Measurements from ENCODE around the gene CPHXL2.

The CPHXL2 gene

DNA sequence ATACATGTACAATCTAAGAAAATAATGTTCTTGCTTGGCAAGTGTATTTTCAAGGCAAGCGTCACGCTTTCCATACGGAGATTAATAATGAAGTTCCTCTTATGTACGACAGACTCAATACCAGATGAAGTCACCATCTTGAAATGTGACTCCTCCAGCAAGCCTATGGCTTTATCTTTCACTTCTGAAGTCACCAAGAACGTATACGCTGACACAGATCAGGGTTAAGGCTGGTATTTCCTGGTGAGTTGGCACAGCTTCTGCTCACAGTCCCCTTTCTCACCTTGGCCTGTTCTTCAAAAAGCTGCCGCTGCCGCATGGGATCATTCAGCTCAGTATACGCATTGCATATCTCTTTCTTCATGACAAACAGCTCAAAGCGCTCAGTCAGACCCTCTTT is 47.7 kb downstream of the CPHXL2 start:
- Histone ChIP-seq H3K36me3 (ENCODE audit: insufficient read depth, low read length) (peaks cover 85% of the 10 kb centered on the region), H3K4me1 (ENCODE audit: insufficient read depth, low read length) (no peaks in the 10 kb centered on the region), H2AFZ (ENCODE audit: low read depth, low read length) (no peak overlapping the region), H3K4me3 (ENCODE audit: low read length) (no peak overlapping the region), H3K27me3 (ENCODE audit: insufficient read depth, low read length) (no peaks in the 10 kb centered on the region), H3K9me3 (ENCODE audit: low read length) (no peaks in the 10 kb centered on the region)

- no peak overlapping the region for H3K4me3 ChIP-seq (ENCODE audit: low read length)
- no peaks in the 10 kb centered on the region for H3K27me3 ChIP-seq (ENCODE audit: insufficient read depth, low read length)
- H3K36me3 ChIP-seq (ENCODE audit: insufficient read depth, low read length), result peaks cover 78% of the 10 kb centered on the region
- H3K4me1 ChIP-seq (ENCODE audit: insufficient read depth, low read length), result no peaks in the 10 kb centered on the region
- no peaks in the 10 kb centered on the region for H3K9me3 ChIP-seq (ENCODE audit: low read length)
- no peak overlapping the region for H2AFZ ChIP-seq (ENCODE audit: low read depth, low read length)
These were observed 48.5 kb downstream of the CPHXL2 start for GRCh38 chr16:75628351-75628750.

DNA sequence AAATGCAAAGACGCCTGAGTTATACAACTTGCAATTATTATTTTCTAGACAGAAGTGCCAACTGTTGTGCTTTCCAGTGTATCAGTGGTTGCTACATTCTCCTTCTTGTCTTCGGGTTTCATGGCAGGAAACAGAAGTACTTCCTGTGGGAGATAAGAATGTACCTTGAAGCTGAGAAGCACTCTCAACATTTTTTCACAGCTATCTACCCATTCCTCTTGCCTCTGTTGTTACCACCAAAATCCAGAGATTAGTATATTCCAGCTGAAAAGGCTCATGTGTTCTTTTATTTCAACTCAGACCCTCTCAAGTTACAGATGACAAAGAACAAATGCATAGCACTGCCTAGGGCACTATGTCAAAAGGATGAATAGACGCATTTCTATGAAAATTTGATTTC is 49.0 kb downstream of the CPHXL2 start:
- Histone ChIP-seq H2AFZ (ENCODE audit: low read depth, low read length) (no peak overlapping the region), H3K27me3 (ENCODE audit: insufficient read depth, low read length) (no peaks in the 10 kb centered on the region), H3K4me1 (ENCODE audit: insufficient read depth, low read length) (no peaks in the 10 kb centered on the region), H3K9me3 (ENCODE audit: low read length) (no peaks in the 10 kb centered on the region), H3K4me3 (ENCODE audit: low read length) (no peak overlapping the region), H3K36me3 (ENCODE audit: insufficient read depth, low read length) (peaks cover 74% of the 10 kb centered on the region)

- Histone ChIP-seq H3K9me3 (ENCODE audit: low read length) (no peaks in the 10 kb centered on the region), H3K27me3 (ENCODE audit: insufficient read depth, low read length) (no peaks in the 10 kb centered on the region), H2AFZ (ENCODE audit: low read depth, low read length) (no peak overlapping the region), H3K4me1 (ENCODE audit: insufficient read depth, low read length) (peaks cover 7% of the 10 kb centered on the region), H3K4me3 (ENCODE audit: low read length) (no peak overlapping the region), H3K36me3 (ENCODE audit: insufficient read depth, low read length) (peaks cover 65% of the 10 kb centered on the region)
These were observed 50.0 kb downstream of the CPHXL2 start for GRCh38 chr16:75626806-75627205.

GRCh38 chr16:75624921-75625334 is 51.9 kb downstream of the CPHXL2 start:
- Histone ChIP-seq H3K27me3 (ENCODE audit: insufficient read depth, low read length) (no peaks in the 10 kb centered on the region), H3K36me3 (ENCODE audit: insufficient read depth, low read length) (peaks cover 56% of the 10 kb centered on the region), H2AFZ (ENCODE audit: low read depth, low read length) (no peak overlapping the region), H3K9me3 (ENCODE audit: low read length) (no peaks in the 10 kb centered on the region), H3K4me1 (ENCODE audit: insufficient read depth, low read length) (peaks cover 7% of the 10 kb centered on the region), H3K4me3 (ENCODE audit: low read length) (no peak overlapping the region)

DNA sequence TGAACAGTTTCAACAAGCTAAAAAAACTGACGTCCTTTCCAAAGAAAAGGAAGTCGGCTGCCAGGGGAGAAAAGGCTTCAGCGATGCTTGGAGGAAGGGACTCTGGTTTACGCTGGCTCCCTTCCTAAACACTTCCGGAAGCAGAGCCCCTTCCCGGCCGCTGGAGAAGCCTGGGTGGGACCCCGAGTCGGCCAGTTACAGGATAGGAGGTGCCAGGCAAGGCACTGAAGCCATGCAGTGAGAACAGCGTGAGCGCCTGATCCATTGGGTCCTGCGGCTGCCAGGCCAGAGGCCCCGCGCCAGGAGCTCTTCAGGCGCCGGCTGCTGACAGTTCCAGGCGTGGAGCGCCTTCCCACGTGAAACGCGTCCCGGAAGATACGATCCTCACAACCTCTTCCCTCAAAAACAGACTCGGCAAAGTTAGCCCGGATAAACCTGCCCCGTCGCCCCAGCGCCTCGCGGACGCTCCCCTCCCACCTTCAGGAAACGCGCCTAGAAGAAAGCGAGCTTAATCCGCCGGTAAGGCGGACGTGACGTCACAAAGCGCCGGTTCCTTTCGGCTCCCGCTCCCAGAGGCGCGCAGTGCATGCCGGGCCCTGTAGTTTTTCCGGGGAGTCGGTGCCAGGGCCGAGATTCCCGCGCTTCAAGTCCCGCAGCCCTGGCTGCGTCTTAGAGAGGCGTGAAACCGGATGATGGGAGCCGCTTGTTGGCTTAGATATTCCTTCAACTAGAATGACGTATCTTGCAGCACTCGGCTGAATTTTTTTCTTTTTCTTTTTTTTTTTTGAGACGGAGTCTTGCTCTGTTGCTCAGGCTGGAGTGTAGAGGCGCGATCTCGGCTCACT is 53.8 kb downstream of the CPHXL2 start, which contains the start of gene ADAT1:
Gene ADAT1 (minus strand): TSS at position 521 of the 845 bp plus-strand sequence. CDS start 2,482 bp downstream, outside the sequence.
- peaks cover 7% of the 10 kb centered on the region for H3K4me1 ChIP-seq (ENCODE audit: insufficient read depth, low read length)
- H3K36me3 ChIP-seq (ENCODE audit: insufficient read depth, low read length), result peaks cover 52% of the 10 kb centered on the region
- H3K9me3 ChIP-seq (ENCODE audit: low read length), result no peaks in the 10 kb centered on the region
- peak within 1 kb of the TSS; percentile 87 for H3K4me3 ChIP-seq (ENCODE audit: low read length)
- H3K27me3 ChIP-seq (ENCODE audit: insufficient read depth, low read length), result no peaks in the 10 kb centered on the region
- H2AFZ ChIP-seq (ENCODE audit: low read depth, low read length), result peak within 1 kb of the TSS; percentile 49

GRCh38 chr16:75621170-75621477 is 55.7 kb downstream of the CPHXL2 start:
- Histone ChIP-seq H3K27me3 (ENCODE audit: insufficient read depth, low read length) (no peaks in the 10 kb centered on the region), H3K9me3 (ENCODE audit: low read length) (no peaks in the 10 kb centered on the region), H2AFZ (ENCODE audit: low read depth, low read length) (no peak overlapping the region), H3K4me1 (ENCODE audit: insufficient read depth, low read length) (peaks cover 7% of the 10 kb centered on the region), H3K36me3 (ENCODE audit: insufficient read depth, low read length) (peaks cover 50% of the 10 kb centered on the region), H3K4me3 (ENCODE audit: low read length) (no peak overlapping the region)

- H3K4me3 ChIP-seq (ENCODE audit: low read length), result no peak overlapping the region
- peaks cover 7% of the 10 kb centered on the region for H3K4me1 ChIP-seq (ENCODE audit: insufficient read depth, low read length)
- H3K27me3 ChIP-seq (ENCODE audit: insufficient read depth, low read length), result no peaks in the 10 kb centered on the region
- no peak overlapping the region for H2AFZ ChIP-seq (ENCODE audit: low read depth, low read length)
- H3K9me3 ChIP-seq (ENCODE audit: low read length), result no peaks in the 10 kb centered on the region
- peaks cover 49% of the 10 kb centered on the region for H3K36me3 ChIP-seq (ENCODE audit: insufficient read depth, low read length)
These were observed 56.3 kb downstream of the CPHXL2 start for GRCh38 chr16:75620326-75621169.

- Histone ChIP-seq H2AFZ (ENCODE audit: low read depth, low read length) (no peak overlapping the region), H3K27me3 (ENCODE audit: insufficient read depth, low read length) (no peaks in the 10 kb centered on the region), H3K4me1 (ENCODE audit: insufficient read depth, low read length) (peaks cover 7% of the 10 kb centered on the region), H3K36me3 (ENCODE audit: insufficient read depth, low read length) (peaks cover 56% of the 10 kb centered on the region), H3K9me3 (ENCODE audit: low read length) (no peaks in the 10 kb centered on the region), H3K4me3 (ENCODE audit: low read length) (no peak overlapping the region)
These were observed 58.0 kb downstream of the CPHXL2 start for GRCh38 chr16:75618780-75619179.

DNA sequence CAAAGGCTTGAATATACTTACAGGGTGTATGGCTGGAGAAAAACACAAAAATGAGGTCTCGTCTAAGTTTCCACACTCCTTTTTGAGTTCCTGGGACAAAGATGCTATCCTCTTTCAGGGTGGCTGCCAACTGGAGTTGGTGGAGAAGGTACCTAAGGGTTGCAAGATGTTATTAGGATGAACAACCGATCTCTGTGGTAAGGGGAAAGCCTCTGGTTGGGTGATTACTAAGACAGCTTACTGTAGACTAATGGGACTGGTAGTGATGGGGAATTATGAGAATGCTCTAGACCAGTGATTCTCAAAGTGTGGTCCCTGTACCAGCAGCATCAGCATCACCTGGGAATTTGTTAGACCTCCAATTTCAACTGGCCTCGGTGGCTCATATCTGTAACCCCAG is 59.7 kb downstream of the CPHXL2 start:
- Histone ChIP-seq H3K4me1 (ENCODE audit: insufficient read depth, low read length) (peaks cover 2% of the 10 kb centered on the region), H3K4me3 (ENCODE audit: low read length) (no peak overlapping the region), H2AFZ (ENCODE audit: low read depth, low read length) (no peak overlapping the region), H3K27me3 (ENCODE audit: insufficient read depth, low read length) (no peaks in the 10 kb centered on the region), H3K36me3 (ENCODE audit: insufficient read depth, low read length) (peaks cover 71% of the 10 kb centered on the region), H3K9me3 (ENCODE audit: low read length) (peaks cover 1% of the 10 kb centered on the region)

DNA sequence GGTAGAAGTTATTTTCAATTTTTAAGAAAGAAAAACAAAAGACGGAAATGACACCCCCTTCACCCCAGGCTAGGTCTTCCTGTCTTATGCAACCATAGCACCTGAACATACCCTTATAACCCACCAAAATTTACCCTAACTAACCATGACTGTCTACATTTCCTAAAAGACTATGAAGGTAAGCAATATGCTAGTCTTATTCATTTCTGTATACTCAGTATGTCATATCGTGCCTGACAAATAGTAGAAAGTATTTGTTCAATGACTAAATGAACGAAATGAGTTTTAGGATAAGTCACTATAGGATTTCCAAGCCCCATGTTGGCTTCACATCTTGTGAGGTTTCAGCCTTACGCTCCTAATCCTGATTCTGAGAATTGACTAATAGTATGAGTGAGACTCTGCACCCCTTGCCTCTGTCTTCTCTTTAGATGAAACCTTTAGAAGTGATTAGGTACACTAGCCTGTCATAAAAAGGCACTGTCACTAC is 60.2 kb downstream of the CPHXL2 start:
- Histone ChIP-seq H3K4me3 (ENCODE audit: low read length) (no peak overlapping the region), H3K36me3 (ENCODE audit: insufficient read depth, low read length) (peaks cover 75% of the 10 kb centered on the region), H3K27me3 (ENCODE audit: insufficient read depth, low read length) (no peaks in the 10 kb centered on the region), H2AFZ (ENCODE audit: low read depth, low read length) (no peak overlapping the region), H3K9me3 (ENCODE audit: low read length) (peaks cover 3% of the 10 kb centered on the region), H3K4me1 (ENCODE audit: insufficient read depth, low read length) (no peaks in the 10 kb centered on the region)

DNA sequence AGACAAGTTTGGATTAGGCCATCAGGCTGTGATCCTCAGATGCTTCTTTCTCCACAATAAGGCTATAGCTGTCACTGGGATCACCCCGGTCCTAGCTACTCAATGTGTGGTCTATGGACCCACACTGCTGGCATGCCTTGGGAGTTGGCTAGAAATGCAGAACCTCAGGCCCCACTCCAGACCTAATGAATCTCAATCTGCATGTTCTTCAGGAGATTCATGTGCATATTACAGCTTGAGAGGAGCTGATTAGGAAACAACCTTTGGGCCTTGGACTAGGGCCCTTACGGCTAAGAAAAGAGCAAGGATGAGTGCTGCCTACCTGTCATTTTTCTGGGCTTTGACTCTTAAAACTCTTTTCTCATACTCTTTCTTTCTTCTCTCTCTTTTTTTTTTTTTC is 61.2 kb downstream of the CPHXL2 start:
- Histone ChIP-seq H3K4me3 (ENCODE audit: low read length) (no peak overlapping the region), H3K27me3 (ENCODE audit: insufficient read depth, low read length) (no peaks in the 10 kb centered on the region), H3K36me3 (ENCODE audit: insufficient read depth, low read length) (peaks cover 84% of the 10 kb centered on the region), H3K4me1 (ENCODE audit: insufficient read depth, low read length) (no peaks in the 10 kb centered on the region), H2AFZ (ENCODE audit: low read depth, low read length) (no peak overlapping the region), H3K9me3 (ENCODE audit: low read length) (peaks cover 3% of the 10 kb centered on the region)
